ENCODE results near the gene NANOS3.
"Not testable (repeated sequence)": the region's sequence is repeated elsewhere in the genome, so short reads cannot be mapped to it uniquely, and the experiment has no call there.

NANOS3 gene

DNA sequence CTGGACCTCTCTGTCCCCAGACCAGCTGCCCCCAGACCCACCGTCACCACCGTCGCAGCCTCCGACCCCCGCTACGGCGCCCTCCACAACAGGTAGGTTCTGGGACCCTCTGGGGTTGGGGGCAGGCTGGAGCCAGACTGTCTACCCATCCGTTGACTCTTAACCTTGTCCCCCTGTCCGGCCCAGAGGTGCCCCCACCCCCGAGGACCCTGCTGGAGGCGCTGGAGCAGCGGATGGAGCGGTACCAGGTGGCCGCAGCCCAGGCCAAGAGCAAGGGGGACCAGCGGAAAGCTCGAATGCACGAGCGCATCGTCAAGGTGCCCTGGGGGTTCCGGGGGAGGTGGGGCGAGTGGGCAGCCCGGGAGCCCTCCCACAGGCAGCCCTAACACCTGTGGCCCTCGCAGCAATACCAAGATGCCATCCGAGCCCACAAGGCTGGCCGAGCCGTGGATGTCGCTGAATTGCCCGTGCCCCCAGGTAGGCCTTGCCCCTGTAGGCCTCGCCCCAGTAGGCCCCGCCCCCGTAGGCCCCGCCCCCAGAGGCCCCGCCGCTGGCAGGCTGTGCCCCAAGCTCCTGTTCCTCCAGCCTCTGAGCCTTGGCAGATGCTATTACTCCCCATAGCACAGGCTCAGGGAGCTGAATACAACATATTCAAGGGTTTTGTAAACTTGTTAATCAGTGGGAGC is 41.9 kb downstream of the NANOS3 start:
- DNase-seq (ENCODE audit: low read depth in 2 of 2, low spot score in 1 of 2), result no peak

DNA sequence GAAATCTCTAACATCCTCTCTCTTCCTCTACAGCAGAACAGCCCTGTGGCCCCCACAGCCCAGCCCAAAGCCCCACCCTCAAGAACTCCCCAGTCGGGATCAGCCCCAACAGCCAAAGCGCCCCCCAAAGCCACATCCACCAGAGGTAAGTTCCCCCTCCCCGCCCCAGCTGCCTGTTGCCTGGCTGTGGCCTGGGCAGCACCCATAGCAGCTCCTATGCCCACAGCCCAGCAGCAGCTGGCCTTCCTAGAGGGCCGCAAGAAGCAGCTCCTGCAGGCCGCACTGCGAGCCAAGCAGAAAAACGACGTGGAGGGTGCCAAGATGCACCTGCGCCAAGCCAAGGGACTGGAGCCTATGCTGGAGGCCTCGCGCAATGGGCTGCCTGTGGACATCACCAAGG is 43.6 kb downstream of the NANOS3 start:
- DNase-seq (ENCODE audit: low read depth in 2 of 2, low spot score in 1 of 2), result no peak

DNA sequence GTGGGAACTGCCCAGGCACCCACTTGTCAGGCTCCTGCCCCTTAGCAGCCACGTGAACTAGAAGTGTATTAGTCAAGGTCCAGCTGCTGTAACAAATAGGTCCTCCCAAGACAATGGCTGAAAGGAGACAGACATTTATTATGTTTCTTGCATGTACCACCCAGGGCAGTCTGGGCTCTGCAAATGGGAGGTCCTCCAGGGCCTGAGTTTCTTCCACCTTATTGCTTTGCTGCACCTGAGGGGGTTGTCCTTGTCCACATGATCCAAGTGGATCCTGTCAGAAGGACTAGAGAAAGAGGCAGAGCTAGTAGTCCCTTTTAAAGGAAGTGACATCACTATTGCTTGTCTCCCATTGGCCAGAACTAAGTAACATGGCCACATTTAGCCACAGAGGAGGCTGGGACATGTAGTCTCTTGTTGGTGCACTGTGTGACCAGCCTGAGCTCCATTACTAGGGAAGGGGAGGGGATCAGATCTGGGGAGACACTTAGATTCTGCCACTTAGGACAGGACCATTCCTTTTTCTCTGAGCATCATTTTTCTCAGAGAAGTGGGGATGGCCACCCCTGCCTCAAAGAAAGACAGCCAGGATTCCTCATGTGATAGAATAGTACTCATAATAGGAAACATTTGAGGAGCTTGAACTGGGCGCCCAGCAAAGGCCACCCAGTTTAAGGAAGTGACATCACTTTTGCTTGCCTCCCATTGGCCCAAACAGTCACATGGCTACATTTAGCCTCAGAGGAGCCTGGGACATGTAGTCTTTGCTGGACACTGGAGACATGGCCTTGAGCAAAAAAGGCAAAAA is 44.2 kb downstream of the NANOS3 start:
- DNase-seq (ENCODE audit: low read depth in 2 of 2, low spot score in 1 of 2), result no peak

DNA sequence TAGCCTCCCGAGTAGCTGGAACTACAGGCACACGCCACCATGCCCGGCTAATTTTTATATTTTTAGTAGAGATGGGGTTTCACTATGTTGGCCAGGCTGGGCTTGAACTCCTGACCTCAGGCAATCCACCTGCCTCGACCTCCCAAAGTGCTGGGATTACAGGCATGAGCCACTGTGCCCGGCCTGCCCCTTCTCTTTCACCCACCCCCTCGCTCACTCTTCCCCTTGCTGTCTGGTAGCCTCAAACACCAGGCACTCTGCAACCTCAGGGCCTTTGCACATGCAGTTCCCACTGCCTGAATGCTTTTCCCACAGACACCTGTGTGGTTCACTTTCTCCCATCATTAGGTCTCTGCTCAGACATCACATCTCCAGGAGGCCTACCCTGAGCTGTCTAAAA is 45.2 kb downstream of the NANOS3 start:
- not testable (repeated sequence) for DNase-seq (ENCODE audit: low read depth in 2 of 2, low spot score in 1 of 2)

DNA sequence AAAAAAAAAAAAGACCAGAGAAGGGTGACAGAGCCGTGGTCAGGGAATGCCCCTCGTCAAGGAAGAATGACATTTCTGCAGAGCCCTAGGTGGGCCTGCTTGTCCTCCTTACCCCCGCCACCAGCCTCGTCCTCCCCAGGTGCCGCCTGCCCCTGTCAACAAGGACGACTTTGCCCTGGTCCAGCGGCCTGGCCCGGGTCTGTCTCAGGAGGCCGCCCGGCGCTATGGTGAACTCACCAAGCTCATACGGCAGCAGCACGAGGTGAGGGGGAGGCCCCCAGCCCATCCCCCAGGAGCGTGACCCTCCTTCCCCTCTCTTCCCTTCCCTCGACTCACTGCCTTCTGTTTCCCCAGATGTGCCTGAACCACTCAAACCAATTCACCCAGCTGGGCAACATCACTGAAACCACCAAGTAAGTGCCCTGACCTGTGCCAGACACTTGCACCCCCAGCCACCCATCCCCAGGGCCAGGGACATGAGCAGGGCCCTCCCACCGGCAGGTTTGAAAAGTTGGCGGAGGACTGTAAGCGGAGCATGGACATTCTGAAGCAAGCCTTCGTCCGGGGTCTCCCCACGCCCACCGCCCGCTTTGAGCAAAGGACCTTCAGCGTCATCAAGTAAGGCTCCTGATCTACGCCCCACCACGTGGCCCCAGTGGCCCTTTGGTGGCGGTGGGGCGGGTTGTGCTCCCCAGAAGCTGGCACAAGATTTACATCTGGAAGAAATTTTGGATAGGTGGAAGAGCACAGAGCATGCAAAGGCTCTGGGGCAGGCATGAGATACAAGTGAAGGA is 46.5 kb downstream of the NANOS3 start:
- DNase-seq (ENCODE audit: low read depth in 2 of 2, low spot score in 1 of 2), result no peak

DNA sequence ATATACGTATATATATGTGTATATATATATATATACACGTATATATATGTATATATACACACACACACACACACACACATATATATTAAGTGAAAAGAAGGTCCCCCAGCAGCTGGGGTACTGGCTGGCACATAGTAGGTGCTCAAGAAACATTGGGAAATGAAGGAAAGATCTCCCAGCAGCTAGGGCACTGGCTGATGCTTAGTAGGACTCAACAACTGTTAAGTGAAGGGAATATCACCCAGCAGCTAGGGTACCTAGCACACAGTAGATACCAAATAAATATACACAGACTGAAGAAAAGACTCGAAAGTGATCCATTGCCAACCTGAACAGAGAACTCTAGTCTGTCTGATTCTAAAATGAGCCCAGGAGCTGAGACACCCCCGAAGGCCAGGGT is 49.1 kb downstream of the NANOS3 start:
- DNase-seq (ENCODE audit: low read depth in 2 of 2, low spot score in 1 of 2), result no peak

DNA sequence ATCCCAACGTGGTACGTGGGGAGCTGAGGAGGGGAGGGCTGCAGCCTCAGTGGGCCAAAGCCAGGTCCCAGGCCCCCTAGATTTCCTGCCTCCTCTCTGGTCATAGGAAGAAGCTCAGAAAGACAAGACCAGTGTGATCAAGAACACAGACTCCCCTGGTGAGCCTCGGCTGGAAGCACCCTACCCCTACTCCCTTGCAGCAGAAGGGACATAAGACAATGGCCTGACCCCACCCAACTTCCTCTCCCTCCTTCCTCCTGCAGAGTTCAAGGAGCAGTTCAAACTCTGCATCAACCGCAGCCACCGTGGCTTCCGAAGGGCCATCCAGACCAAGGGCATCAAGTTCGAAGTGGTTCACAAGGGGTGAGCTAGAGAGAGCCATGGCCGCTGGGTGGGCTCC is 49.8 kb downstream of the NANOS3 start:
- DNase-seq (ENCODE audit: low read depth in 2 of 2, low spot score in 1 of 2), result no peak

DNA sequence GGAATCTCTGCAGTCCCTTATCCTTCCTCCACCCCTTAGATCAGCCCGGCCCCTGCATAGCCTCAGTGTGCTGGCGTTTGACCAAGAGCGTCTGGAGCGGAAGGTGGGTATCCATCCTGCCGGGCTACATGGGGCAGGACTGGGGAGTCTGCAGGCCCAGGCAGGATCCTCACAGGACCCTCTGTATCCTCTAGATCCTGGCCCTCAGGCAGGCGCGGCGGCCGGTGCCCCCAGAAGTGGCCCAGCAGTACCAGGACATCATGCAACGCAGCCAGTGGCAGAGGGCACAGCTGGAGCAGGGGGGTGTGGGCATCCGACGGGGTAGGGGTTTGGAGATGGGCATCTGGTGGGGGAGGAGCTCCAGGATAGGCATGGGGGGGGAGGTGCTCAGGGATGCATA is 52.4 kb downstream of the NANOS3 start:
- DNase-seq (ENCODE audit: low read depth in 2 of 2, low spot score in 1 of 2), result no peak

DNA sequence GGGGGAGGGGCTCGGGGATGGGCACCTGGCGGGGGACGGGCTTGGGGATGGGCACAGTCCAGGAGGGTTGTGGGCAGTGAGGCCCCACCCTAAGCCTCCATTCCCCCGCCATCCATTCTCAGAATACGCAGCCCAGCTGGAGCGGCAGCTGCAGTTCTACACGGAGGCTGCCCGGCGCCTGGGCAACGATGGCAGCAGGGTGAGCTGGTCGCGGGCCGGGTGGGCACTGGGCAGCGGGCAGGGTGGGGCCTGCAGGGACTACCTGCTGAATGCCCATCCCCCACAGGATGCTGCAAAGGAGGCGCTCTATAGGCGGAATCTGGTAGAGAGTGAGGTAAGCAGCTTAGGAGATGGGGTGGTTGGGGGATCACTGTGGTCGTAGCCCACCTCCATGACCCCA is 53.0 kb downstream of the NANOS3 start:
- no peak for DNase-seq (ENCODE audit: low read depth in 2 of 2, low spot score in 1 of 2)
